Measurements from ENCODE around the gene CNST.

Gene CNST

GRCh38 chr1:246591958-246592357 lies 25.7 kb downstream of the CNST start:
- Histone ChIP-seq H3K4me3 (no peak overlapping the region), H3K27ac (peak overlapping the region in 1 of 2 donors; percentile 5)
- TF ChIP-seq, protein P1, sequence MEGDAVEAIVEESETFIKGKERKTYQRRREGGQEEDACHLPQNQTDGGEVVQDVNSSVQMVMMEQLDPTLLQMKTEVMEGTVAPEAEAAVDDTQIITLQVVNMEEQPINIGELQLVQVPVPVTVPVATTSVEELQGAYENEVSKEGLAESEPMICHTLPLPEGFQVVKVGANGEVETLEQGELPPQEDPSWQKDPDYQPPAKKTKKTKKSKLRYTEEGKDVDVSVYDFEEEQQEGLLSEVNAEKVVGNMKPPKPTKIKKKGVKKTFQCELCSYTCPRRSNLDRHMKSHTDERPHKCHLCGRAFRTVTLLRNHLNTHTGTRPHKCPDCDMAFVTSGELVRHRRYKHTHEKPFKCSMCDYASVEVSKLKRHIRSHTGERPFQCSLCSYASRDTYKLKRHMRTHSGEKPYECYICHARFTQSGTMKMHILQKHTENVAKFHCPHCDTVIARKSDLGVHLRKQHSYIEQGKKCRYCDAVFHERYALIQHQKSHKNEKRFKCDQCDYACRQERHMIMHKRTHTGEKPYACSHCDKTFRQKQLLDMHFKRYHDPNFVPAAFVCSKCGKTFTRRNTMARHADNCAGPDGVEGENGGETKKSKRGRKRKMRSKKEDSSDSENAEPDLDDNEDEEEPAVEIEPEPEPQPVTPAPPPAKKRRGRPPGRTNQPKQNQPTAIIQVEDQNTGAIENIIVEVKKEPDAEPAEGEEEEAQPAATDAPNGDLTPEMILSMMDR (IDR thresholded peaks at IDR 0.05) = no peak
- DNase-seq (ENCODE audit: low spot score) = no peak

GRCh38 chr1:246592695-246593094 lies 26.4 kb downstream of the CNST start:
- no peak for DNase-seq (ENCODE audit: low spot score)
- H3K4me3 ChIP-seq = no peak overlapping the region
- H3K27ac ChIP-seq = peak overlapping the region in 1 of 2 donors; percentile 5
- TF ChIP-seq, protein P1 (IDR thresholded peaks at IDR 0.05) = no peak

DNA sequence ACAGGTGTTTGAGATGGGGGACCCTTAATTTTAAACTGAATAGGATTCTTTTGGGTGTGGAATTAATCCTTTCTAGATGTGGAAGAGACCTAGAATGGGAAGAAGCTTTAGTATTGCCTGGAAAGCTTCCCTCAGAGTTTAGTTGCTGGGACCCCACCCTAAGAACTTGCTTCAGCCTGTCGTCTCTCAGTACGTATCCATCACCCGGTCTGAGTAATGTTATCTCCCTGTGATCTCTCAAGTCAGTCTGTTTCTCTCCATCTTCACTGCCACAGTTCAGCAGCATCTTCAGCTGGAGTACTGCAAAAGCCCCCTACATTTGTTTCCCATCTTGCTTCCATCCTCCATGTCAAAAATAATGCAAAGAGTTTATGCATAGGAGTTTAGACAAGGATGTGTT lies 28.9 kb downstream of the CNST start:
- DNase-seq (ENCODE audit: low spot score) = no peak
- no peak overlapping the region for H3K4me3 ChIP-seq
- no peak overlapping the region for H3K27ac ChIP-seq
- TF ChIP-seq, protein P1 (IDR thresholded peaks at IDR 0.05) = no peak

GRCh38 chr1:246597340-246597739 lies 31.1 kb downstream of the CNST start:
- H3K27ac ChIP-seq = peak overlapping the region in 1 of 2 donors; percentile 66
- peak; percentile 87 for DNase-seq (ENCODE audit: low spot score)
- no peak overlapping the region for H3K4me3 ChIP-seq
- TF ChIP-seq, protein P1 (IDR thresholded peaks at IDR 0.05) = no peak

DNA sequence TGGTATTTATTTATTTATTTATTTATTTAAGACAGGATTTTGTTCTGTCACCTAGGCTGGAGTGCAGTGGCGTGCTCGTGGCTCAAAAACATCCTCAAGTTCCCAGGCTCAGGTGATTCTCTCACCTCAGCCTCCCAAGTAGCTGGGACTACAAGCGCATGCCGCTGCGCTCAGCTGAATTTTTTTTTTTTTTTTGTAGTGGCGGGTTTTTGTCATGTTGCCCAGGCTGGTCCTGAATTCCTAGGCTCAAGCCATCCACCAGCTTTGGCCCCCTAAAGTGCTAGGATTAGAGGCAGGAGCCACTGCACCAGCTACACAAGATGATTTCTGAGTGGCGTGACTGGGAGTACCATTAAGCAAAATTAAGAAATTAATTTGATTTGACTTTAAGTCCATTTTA lies 31.7 kb downstream of the CNST start:
- no peak for DNase-seq (ENCODE audit: low spot score)
- TF ChIP-seq, protein P1 (IDR thresholded peaks at IDR 0.05) = no peak
- Histone ChIP-seq H3K4me3 (no peak overlapping the region), H3K27ac (peak overlapping the region in 1 of 2 donors; percentile 66)

DNA sequence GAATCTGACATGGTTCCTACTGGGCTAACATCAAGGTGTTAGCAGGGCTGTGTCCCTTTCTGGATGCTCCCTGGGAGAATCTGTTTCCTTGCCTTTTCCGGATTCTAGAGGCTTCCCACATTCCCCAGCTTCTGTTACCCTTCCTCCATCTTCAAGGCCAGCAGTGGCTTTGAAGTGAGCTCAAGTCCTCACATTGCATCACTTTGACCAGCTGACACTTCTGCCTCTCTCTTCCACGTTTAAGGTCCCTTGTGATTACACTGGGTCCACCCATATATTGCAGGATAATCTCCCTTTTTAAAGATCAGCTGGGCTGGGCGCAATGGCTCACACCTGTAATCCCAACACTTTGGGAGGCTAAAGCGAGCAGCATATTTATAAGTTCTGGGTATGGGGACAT lies 33.1 kb downstream of the CNST start:
- H3K4me3 ChIP-seq = no peak overlapping the region
- H3K27ac ChIP-seq = no peak overlapping the region
- TF ChIP-seq, protein P1 (IDR thresholded peaks at IDR 0.05) = no peak
- DNase-seq (ENCODE audit: low spot score) = no peak

DNA sequence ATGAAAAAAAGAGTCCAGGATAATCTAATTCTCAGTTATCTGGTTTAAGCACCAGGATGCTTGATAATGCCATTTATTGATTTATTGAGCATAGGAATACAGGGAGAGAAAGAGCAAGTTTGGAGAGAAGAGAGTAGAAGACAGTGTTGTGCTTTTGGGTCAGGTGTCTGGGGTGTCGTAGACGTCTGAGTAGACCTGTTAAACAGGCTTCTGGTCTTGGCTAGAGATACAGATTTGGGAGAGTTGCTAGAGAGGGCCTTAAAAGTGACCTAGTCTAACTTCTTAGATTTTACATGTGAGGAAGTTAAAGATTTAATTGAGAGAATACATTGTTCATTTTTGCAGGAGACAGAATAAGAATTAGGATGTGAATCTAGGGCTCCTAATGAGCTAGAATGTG lies 34.3 kb downstream of the CNST start:
- TF ChIP-seq, protein P1 (IDR thresholded peaks at IDR 0.05) = no peak
- no peak for DNase-seq (ENCODE audit: low spot score)
- Histone ChIP-seq H3K4me3 (no peak overlapping the region), H3K27ac (no peak overlapping the region)

All from coronary artery (tissue), 2 donors.